Hematopoietic multipotent progenitor cell treated with erythropoietin and hydrocortisone succinate and interleukin-3 and kit ligand, for 8 days (in vitro differentiated cells): ENCODE results near the gene KICS2.
"Not testable (repeated sequence)": the region's sequence is repeated elsewhere in the genome, so short reads cannot be mapped to it uniquely, and the experiment has no call there.

ENCODE experiments used
- DNase-seq: peaks from one replicate; pipeline ENCODE4 v3.0.0-alpha.2; 2015

The KICS2 gene

DNA sequence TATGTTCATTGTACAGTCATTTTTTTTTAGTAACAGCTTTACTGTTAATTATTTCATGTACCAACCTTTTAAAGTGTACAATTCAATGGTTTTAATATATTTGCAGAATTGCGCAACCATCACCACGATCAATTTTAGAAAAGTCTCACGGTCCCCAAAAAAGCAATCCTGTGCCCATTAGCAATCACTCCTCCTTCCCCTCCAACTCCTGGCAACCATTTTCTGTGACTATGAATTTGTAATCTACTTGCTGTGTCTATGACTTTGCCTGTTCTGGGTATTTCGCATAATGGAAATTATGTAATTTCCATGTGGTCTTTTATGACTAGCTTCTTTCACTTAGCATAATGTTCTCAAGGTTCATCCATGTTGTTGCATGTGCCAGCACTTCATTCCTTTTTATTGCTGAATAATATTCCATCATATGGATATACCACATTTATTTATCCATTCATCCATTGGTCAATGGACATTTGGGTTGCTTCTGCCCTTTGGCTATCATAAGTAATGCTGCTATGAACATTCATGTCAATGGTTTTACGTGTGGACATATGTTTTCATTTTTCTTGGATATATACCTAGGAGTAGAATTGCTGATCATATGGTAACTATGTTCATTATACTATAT lies 9.9 kb downstream of the KICS2 start:
- DNase-seq = no peak

DNA sequence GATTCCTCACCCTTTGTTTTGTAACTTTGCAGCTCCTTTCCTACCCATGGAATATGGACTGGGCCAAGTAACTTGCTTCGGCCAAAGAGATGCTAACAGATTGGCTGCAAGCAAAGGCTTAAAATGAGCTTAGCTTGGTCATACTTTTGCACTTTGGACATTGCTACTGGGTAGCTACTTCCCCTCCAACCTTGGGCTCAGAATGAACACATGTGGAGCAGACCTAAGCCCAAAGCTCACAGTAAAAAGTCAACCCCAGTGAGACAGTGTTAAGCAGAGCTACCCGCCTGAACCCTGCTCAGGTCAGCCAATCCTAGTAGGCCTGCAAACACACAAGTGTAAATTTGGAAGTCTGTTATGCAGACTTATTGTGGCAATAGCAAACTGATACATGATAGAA lies 14.6 kb downstream of the KICS2 start:
- DNase-seq = no peak

DNA sequence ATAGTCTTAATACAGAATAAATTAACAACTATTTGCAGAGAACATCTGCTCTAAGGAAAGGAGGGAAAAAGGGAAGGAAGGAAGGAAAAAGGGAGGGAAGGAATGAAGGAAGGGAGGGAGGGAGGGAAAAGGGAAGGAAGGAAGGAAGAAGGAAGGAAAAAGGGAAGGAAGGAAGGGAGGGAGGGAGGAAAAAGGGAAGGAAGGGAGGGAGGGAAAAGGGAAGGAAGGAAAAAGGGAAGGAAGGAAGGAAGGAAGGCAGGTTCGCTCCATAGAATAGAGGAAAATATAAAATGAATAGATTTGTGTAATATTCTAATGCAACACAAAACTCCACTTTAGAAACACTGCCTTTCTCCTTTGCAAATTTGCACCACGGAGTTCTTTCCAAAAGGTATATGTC lies 16.6 kb downstream of the KICS2 start:
- no peak for DNase-seq

DNA sequence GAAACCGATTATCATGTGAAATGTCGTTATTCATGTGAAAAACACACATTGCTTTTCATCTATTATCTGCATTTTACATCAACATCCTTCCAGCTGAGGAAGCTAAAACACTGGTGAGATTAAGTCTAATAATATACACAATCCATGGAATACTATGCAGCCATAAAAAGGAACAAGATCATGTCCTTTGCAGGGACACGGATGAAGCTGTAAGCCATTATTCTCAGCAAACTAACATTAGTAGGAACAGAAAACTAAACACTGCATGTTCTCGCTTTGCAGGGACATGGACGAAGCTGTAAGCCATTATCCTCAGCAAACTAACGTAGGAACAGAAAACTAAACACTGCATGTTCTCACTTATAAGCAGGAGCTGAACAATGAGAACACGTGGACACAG lies 18.3 kb downstream of the KICS2 start:
- DNase-seq = no peak

DNA sequence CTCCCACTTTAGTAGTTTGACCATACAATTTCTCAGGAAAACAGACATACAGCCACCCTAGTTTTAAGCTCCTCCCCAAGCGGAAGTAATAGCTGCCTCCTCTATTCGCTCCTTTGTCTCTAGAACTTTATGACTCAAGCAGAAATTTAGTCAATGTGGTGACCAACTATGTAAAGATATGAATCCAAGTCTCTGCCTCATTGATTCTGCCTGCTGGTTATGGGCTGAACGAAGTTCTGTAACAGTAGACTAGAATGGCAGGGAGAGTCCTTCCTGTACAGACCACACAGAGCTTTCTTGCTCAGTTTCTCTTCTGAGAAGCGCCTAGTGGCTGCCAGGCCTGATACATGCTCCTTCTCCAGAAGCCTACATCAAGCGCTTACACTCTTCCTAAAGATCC lies 19.1 kb downstream of the KICS2 start:
- no peak for DNase-seq

DNA sequence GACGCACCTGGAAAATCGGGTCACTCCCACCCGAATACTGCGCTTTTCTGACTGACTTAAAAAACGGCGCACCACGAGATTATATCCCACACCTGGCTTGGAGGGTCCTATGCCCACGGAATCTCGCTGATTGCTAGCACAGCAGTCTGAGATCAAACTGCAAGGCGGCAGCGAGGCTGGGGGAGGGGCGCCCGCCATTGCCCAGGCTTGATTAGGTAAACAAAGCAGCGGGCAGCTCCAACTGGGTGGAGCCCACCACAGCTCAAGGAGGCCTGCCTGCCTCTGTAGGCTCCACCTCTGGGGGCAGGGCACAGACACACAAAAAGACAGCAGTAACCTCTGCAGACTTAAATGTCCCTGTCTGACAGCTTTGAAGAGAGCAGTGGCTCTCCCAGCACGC lies 26.3 kb downstream of the KICS2 start:
- DNase-seq = not testable (repeated sequence)

DNA sequence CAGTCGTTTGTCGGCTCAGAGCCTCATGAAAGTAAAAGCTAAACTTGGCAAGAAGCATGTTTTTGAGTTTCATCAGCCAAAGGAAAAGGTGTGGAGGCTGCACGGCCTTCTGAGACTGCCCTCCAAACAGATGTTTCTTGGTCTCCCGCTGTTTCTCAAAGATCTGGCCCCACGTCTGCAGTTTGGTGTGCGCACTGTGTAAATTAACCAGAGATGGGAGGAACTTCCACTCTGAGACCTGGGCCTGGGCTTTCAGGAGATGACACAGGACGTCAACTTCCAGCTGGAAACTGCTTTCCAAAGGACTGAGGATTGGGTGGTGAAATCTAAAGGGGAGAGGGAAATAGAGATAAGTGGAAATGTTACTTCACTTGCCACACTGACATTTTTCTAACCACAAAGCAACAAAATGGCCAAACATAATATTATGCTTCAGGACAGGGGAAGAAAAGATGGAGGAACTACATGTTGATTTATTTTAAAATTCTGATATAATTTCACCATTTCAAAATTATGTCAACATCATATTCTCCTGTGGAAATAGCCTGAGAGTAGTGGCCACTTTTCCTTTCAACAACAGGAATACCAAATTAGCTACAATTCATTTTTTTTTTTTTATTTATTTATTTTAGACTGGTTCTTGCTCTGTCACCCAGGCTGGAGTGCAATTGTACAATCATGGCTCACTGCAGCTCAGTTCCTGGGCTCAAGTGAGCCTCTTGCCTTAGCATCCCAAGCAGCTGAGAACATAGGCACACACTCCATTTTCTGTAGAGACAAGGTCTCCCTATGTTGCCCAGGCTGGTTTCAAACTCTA lies 27.6 kb downstream of the KICS2 start:
- no peak for DNase-seq

DNA sequence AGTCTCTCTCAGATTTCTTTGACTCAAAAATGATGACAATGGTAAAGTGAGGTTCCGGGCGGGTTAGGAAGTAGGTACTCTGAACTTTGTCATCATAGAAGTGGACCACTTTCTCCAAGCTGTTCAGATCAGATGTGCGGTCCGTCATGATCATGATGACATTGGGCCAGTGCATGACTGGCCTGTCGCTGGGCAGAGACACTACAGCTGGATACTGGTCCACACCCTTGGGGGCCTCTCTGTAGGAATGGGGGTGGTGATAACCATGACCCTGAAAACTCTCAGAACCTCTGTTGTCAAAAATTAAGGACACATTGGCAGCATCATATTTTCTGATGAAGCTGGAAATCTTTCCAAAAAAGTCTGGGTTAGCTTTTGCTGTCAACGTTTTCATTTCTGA lies 28.2 kb downstream of the KICS2 start:
- DNase-seq = no peak

DNA sequence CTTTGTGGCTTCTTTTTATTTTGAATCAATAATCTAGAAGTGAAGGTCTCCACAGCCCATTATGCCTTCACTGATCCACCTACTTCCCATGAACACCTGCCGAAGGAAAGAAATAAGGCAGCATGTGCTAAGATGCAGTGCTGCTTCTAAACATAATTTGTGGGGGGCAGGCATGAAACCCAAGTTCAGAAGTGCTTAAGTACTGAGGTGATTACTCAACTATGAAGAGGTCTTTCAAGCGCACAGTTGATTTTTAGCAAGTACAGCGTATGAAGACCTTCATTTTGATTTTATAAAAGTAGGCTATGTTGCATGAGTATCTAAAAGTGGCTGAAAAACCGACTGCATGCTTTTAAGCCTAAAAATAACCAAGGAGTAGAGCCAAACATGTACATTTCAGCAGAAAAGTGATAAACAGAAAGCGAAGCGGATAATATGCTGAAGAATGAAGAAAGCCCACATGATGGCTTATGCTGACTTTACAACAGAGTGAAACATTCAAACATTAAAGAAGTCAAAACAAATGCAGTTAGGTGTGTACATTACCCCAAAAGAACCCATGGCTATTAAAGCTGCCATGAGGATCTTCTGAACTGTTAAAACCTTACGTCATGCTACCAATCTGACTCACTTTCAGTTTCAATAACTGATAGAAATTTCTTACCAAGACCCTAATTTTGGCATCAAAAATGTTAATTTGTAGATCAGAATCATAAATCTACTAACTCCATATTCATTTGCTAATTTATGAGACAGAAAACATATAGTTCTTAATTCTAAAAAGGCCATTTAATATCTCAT lies 29.3 kb downstream of the KICS2 start:
- no peak for DNase-seq

DNA sequence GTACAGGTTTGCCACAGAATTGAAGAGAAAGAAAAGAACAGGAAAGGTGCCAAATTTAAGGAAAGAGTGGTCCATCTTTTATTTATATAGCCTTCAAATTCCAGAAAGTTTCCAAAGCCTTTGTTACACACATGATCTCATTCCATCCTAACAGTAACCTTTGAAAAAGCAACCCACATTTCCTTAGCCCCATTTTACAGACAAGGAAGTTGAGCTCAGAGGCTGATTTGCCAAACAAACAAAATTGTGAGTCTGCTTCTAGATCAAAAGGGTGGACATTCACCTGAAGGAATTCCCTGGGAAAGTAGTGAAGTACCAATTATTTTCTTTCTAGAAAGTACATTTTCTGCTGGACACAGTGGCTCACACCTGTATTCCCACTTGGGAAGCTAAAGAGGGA lies 32.0 kb downstream of the KICS2 start:
- DNase-seq = no peak

DNA sequence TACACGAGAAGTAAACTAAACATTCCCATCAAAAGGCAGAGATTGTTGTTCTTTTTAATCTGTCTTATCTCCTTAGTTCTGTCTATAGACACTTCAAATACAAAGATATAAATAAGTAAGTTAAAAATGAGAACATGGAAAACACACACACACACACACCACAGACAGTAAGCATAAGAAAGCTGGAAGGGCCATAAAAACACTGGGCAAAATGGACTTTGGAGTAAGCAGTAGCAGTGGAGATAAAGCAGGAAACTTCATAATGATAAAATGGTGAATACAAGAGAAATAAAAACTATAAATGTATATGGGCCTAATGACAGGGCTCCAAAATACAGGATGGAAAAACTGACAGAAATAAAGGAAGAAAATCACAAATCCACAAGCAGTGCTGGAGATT lies 32.6 kb downstream of the KICS2 start:
- DNase-seq = no peak

DNA sequence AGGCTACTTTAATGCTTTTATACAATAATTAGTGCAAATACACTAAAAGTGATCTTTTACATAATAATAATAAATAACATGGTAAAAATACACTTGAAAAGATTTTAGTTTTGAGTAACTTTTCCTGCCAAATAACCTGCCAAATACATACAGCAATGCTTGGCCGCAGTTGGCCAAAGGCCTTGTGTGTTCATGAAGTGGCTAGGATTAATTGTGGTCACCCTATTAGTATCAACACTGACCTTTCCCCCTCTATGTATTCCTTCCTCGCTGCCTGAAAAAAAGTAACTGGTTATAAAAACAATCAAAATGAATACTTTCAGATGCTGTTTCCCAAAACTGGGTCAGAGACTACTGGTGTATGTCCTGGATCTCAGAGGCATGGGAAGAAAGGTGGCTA lies 34.3 kb downstream of the KICS2 start:
- no peak for DNase-seq

DNA sequence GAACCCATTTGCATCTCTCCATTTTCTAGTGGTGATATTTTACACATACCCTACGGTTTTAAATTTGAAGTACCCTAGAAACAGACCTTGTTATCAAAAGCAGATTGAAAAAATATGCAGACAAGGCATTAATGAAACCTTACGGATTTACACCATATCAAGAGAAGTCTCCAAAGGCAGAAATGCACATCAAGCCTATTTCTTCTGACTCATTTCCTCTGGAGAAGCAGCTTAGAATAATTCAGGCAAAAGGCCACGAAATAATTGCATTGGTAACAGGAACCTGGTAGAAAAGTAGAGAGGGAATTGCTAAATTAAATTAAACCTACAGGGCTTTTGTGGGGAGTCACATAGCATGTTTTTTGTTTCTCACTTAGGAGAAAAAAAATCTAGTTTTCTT lies 34.7 kb downstream of the KICS2 start:
- DNase-seq = no peak

DNA sequence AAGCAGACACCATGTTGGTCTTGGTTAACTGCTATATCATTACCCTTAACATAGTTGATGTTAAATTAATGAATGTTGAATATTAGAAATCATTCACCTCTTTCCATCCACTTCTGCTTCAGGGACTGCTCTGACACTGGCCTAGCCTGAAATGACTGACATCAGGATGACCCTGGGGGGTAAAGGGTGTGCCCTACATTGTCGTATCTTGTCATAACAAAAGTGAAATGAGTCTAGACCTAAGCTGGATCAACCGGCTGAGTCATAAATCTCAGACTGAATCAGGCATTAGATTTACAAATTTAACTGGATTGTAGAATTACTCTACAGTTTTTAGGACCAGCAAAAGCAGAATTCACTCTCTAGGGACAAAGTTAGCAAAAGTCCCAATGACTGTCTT lies 35.3 kb downstream of the KICS2 start:
- no peak for DNase-seq

DNA sequence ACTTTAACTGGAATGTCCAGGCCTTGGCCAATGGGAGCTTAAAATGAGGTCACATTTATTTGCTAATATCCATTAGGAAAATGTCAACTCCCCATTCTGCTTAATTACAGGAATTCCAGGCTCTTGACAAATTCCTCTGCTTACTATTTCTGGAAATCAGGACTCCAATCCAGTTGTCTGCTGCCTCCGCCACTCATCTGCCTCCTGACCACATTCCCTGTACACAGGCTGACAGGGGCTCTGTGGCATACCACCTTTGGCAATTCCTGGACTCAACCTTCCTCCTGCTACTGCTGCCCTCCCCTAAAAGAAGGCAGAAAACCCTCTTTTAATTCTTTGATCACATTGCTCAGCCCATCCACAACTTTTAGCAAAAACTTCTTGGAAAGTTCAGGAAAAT lies 37.9 kb downstream of the KICS2 start:
- DNase-seq = no peak

DNA sequence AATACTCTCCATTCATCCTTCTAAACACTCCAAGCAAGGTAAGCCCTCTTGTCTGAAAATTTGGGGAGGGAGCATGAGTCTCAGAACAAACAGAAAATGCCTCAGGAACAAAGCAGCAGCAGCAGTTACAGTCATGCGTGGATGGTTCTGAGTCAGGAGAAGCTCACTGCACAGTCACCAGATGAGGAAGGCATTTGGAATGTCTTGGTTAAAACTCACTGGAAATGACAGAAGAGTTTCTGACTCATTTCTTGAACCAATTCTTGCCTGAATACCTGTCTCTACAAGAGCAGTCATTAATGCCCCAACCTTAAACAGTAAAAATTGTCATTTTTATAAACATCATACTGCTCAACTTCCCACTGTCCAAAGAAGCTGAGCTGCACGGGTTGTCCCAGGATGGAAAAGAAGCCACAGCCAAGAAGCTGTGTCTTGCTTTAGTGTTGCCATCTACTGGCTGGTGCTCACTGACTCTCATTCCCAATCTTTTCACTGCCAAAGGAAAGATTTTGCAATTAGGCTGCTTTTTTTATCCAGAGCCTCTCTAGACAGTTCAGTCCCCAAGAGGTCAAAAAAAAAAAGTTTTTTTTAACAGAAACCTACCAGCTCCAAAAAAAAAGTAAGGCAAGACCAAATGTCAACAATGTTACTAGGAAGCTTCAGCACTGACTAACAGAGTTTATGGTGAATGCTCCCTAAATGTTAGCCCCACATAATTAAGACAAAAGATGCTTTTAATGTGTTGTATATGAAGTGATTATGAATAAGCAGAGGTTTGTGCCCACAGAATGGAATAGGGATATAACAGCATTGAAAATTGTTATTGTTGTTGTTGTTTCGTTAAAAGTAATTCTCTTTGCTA lies 40.4 kb downstream of the KICS2 start:
- peak; percentile 11 for DNase-seq

DNA sequence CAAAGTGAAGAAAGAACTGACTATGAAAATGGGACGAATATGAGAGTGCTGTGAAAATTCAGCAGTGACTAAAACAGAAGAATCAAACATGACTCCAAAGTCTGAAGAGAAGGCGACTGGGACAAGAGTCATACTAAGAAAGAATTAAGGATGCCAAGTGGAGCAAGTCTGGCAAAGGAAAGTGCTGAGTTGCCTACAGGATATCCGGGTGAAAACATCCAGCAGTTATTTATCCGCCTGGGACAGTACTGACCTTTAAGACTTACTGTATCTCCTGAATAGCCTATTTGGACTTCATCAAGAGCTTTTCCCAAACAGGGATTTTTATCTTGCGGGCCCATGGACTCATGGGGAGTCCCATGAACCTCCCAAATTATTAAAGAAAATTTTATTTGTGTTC lies 41.1 kb downstream of the KICS2 start:
- DNase-seq = no peak

DNA sequence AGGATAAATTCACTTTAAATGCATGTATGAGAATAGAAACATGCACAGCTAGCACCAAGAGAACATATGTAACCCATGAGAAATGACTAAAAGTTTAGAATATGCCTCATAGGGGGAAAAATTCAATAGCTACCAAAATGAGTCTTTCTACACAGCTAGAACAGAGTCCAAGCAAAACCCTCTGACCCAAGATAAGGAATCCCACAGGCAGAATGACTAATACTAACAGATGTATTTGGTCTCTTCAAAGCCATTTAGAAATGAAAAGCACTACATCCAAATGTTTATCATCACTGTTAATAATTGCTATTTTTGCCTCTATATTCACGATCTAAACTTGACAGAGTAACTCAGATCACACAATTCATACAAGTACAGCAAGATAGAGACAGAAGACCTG lies 44.0 kb downstream of the KICS2 start:
- DNase-seq = no peak

DNA sequence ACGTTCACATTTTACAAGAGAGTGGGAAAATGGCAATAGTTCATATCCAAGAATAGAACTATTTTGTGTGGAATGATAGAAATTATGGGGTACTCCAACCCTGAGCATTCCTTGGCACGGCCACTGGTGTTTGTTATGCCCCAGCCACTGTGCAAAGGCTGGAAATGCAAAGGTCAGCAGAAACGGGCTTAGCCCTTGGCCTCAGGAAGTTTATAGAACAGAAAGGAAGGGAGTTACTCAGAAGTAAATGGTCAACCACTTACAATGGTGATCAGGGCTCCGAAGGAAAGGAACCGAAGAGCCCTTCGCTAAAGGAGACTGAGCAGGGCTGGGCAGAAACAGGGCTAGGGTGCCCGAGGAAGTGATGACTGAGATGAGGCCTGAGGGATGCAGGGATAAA lies 45.1 kb downstream of the KICS2 start:
- DNase-seq = no peak

DNA sequence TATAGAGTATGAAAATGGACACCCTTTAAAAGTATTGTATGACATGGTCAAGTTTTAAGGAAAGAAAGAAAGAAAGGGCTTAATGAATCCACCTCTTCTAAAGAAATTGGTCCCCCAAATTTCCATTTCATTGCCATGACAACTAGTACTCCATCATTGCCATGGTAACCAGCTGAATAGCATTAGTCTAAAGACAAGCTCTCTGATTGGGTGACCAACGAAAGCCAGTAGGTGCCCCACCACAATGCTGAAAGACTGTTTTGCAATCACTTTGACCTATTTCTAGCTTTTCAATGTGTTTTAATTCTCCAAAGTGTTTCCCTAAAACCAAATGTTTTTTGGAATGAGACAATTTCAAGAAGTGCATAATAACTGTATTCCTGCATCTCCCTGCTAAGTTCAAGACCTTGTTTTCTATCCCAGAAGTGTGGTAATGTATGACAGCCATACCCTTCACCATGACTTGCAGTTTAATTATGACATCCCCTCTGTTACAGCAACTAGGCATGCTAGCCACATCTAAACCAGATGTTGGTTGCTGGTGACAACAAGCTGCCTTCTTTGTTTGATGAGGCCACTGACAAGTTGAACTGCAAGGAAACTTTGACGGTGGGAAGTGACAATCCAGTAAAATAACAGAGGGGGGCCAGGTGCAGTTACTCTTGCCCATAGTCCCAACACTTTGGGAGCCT lies 46.7 kb downstream of the KICS2 start:
- no peak for DNase-seq

DNA sequence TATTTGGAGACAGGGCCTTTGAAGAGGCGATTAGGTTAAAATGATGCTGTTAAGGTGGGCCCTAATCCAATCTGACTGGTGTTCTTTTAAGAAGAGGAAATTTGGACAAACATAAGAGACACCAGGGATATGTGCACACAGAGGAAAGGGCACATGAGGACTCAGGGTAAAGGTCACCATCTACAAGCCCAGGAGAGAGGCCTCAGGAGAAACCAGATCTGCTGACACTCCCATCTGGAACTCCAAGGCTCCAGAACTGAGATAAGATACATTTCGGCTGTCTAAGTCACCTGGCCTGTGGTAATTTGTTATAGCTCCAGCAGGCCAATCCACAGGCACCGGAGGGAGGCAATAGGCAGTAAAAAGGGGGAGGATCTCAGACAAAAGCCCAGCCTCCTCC lies 48.6 kb downstream of the KICS2 start:
- DNase-seq = no peak
